Neuronal stem cell (in vitro differentiated cells): ENCODE measurements around the gene RAB42.
"Not testable (repeated sequence)": the region's sequence is repeated elsewhere in the genome, so short reads cannot be mapped to it uniquely, and the experiment has no call there.

Experiments
- DNase-seq: peaks from one replicate; pipeline ENCODE4 v3.0.0-alpha.2; 2013; ENCODE audit warnings: low spot score
- H2AFZ ChIP-seq: one replicate; pipeline ENCODE4 v1.6.1; 2013; ENCODE audit warnings: mild to moderate bottlenecking, low read length, inconsistent platforms
- H2AK5ac ChIP-seq: 2 replicates; pipeline ENCODE4 v1.6.1; 2013; ENCODE audit warnings: low read depth, mild to moderate bottlenecking, inconsistent platforms, low read length, moderate library complexity, mixed read lengths
- H2BK120ac ChIP-seq: 2 replicates; pipeline ENCODE4 v1.6.1; 2013; ENCODE audit warnings: low read depth, mild to moderate bottlenecking, inconsistent platforms, low read length, moderate library complexity, mixed read lengths
- H2BK12ac ChIP-seq: one replicate; pipeline ENCODE4 v1.6.1; 2013; ENCODE audit warnings: low read length, inconsistent platforms
- H2BK15ac ChIP-seq: 2 replicates; pipeline ENCODE4 v1.6.1; 2013; ENCODE audit warnings: mild to moderate bottlenecking, low read length, inconsistent platforms, mixed read lengths
- H2BK5ac ChIP-seq: one replicate; pipeline ENCODE4 v1.6.1; 2013; ENCODE audit warnings: inconsistent platforms, mild to moderate bottlenecking, low read length, moderate library complexity
- H3K14ac ChIP-seq: one replicate; pipeline ENCODE4 v1.6.1; 2013; ENCODE audit warnings: low read length, inconsistent platforms
- H3K18ac ChIP-seq: 2 replicates; pipeline ENCODE4 v1.6.1; 2013; ENCODE audit warnings: low read length, inconsistent platforms
- H3K23ac ChIP-seq: 2 replicates; pipeline ENCODE4 v1.6.1; 2013; ENCODE audit warnings: low read depth, mild to moderate bottlenecking, mixed read lengths, low read length, inconsistent platforms; ENCODE audit not compliant: poor library complexity
- H3K27ac ChIP-seq: replicated peaks from 3 replicates; pipeline ENCODE4 v1.5.1; 2013; ENCODE audit warnings: low read length, inconsistent platforms
- H3K27me3 ChIP-seq, 3 experiments: 2 replicates each; pipeline ENCODE4 v1.6.1; 2013; ENCODE audit warnings: low read length in 3 of 3, mild to moderate bottlenecking in 2 of 3, inconsistent platforms in 1 of 3, low read depth in 1 of 3, mixed read lengths in 1 of 3, moderate library complexity in 1 of 3; ENCODE audit not compliant: control insufficient read depth in 3 of 3, insufficient read depth in 3 of 3
- H3K36me3 ChIP-seq, 2 donors: replicated peaks in 1 of 2; 2 replicates each; pipeline ENCODE4 v1.6.1; 2013; ENCODE audit warnings: low read length in 2 of 2; ENCODE audit not compliant: control insufficient read depth in 2 of 2, insufficient read depth in 2 of 2
- H3K4ac ChIP-seq: 2 replicates; pipeline ENCODE4 v1.6.1; 2013; ENCODE audit warnings: inconsistent platforms, mild to moderate bottlenecking, low read length, moderate library complexity
- H3K4me1 ChIP-seq, 2 donors: 1 replicate in 1 of 2; 2 replicates in 1 of 2; pipeline ENCODE4 v1.6.1; 2013; ENCODE audit warnings: low read length in 2 of 2, low read depth in 1 of 2; ENCODE audit not compliant: control insufficient read depth in 2 of 2, insufficient read depth in 1 of 2
- H3K4me2 ChIP-seq: one replicate; pipeline ENCODE4 v1.6.1; 2013; ENCODE audit warnings: mild to moderate bottlenecking, low read length, inconsistent platforms; ENCODE audit not compliant: insufficient read depth, poor library complexity, severe bottlenecking
- H3K4me3 ChIP-seq, 2 donors: 2 replicates each; pipeline ENCODE4 v1.5.1; 2013; ENCODE audit warnings: low read length in 2 of 2, mild to moderate bottlenecking in 2 of 2, inconsistent platforms in 1 of 2, moderate library complexity in 1 of 2
- H3K79me1 ChIP-seq: one replicate; pipeline ENCODE4 v1.6.1; 2013; ENCODE audit warnings: low read depth, mild to moderate bottlenecking, inconsistent platforms, low read length, moderate library complexity
- H3K9ac ChIP-seq: one replicate; pipeline ENCODE4 v1.6.1; 2013; ENCODE audit warnings: mild to moderate bottlenecking, low read depth, low read length, inconsistent platforms; ENCODE audit not compliant: poor library complexity
- H3K9me3 ChIP-seq, 2 donors: replicated peaks in 1 of 2; 2 replicates each; pipeline versions ENCODE3 to v1.6.1; 2013; ENCODE audit warnings: low read length in 2 of 2, mild to moderate bottlenecking in 2 of 2, inconsistent platforms in 1 of 2, low read depth in 1 of 2, mixed read lengths in 1 of 2, moderate library complexity in 1 of 2; ENCODE audit not compliant: control insufficient read depth in 2 of 2, insufficient read depth in 1 of 2
- H4K8ac ChIP-seq: one replicate; pipeline ENCODE4 v1.6.1; 2013; ENCODE audit warnings: low read depth, mild to moderate bottlenecking, inconsistent platforms, low read length, moderate library complexity
- H4K91ac ChIP-seq: one replicate; pipeline ENCODE4 v1.6.1; 2013; ENCODE audit warnings: low read length, low read depth, mild to moderate bottlenecking, inconsistent platforms; ENCODE audit not compliant: poor library complexity
- WGBS, 2 donors: extraction: QIAGEN DNeasy Blood & Tissue Kit; methylation state at CpG; one replicate each; pipeline ENCODE4 v1.1.7; 2013; ENCODE audit warnings: missing lambda C conversion rate in 2 of 2, mixed read lengths in 1 of 2; ENCODE audit not compliant: insufficient read length in 2 of 2, insufficient replicate concordance in 1 of 2; ENCODE audit errors: extremely low coverage in 2 of 2; 5-methylcytosine and 5-hydroxymethylcytosine counted together

The RAB42 gene

GRCh38 chr1:28586585-28587391, 5.3 kb upstream of the RAB42 start:
- H3K27ac ChIP-seq, H3K79me1 ChIP-seq, H2BK15ac ChIP-seq, H3K4me1 ChIP-seq, H3K36me3 ChIP-seq, H3K23ac ChIP-seq, H2AFZ ChIP-seq, H2BK5ac ChIP-seq, H4K8ac ChIP-seq, H3K4me2 ChIP-seq, DNase-seq, H2BK120ac ChIP-seq, H3K9me3 ChIP-seq, H4K91ac ChIP-seq, H3K4me3 ChIP-seq, H3K14ac ChIP-seq, H2AK5ac ChIP-seq, H3K18ac ChIP-seq, H3K9ac ChIP-seq, H2BK12ac ChIP-seq, H3K4ac ChIP-seq: not testable (repeated sequence)
- WGBS, 2 donors = no CpG with 5 or more reads among the region's 19 CpGs
- H3K27me3 ChIP-seq = peaks cover 0 to 13% (median 0%) of the 10 kb centered on the region in 3 experiments

- no CpG with 5 or more reads among the region's 81 CpGs for WGBS, 2 donors
Measured at GRCh38 chr1:28592321-28593071, 431 bp downstream of the RAB42 start.

GRCh38 chr1:28593988-28594356, 1.9 kb downstream of the RAB42 start:
- WGBS, 2 donors = no CpG with 5 or more reads among the region's 3 CpGs
- H4K91ac ChIP-seq, H3K4me3 ChIP-seq, H4K8ac ChIP-seq, H3K9me3 ChIP-seq, H3K9ac ChIP-seq, H2BK5ac ChIP-seq, H3K4me2 ChIP-seq, H2AFZ ChIP-seq, DNase-seq, H3K4me1 ChIP-seq, H2BK15ac ChIP-seq, H3K4ac ChIP-seq, H3K27ac ChIP-seq, H3K18ac ChIP-seq, H3K14ac ChIP-seq, H3K23ac ChIP-seq, H3K36me3 ChIP-seq, H2BK120ac ChIP-seq, H2BK12ac ChIP-seq, H3K79me1 ChIP-seq, H2AK5ac ChIP-seq: not testable (repeated sequence)
- peaks cover 0 to 11% (median 0%) of the 10 kb centered on the region in 3 experiments for H3K27me3 ChIP-seq

More at GRCh38 chr1:28592321-28593071, 431 bp downstream of the RAB42 start:
- Histone ChIP-seq H3K23ac (no peak overlapping the region), H2BK12ac (peak overlapping the region; percentile 73), H2AK5ac (peak overlapping the region; percentile 88), H3K4me3 (peak overlapping the region; percentile 33 to 83), H3K9me3 (peaks cover 0 to 2% of the 10 kb centered on the region in 2 donors), H3K79me1 (no peaks in the 10 kb centered on the region), H3K27me3 (peaks cover 0 to 11% (median 0%) of the 10 kb centered on the region in 3 experiments), H2BK5ac (peak overlapping the region; percentile 93), H3K4me2 (peak overlapping the region; percentile 83), H3K4me1 (peaks cover 2 to 4% of the 10 kb centered on the region in 2 donors), H3K27ac (no peak overlapping the region), H4K91ac (no peak overlapping the region), H3K9ac (peak overlapping the region; percentile 81), H2BK120ac (no peak overlapping the region), H2BK15ac (peak overlapping the region; percentile 75), H2AFZ (peak overlapping the region; percentile 78), H3K36me3 (no peaks in the 10 kb centered on the region), H4K8ac (peak overlapping the region; percentile 65), H3K4ac (no peak overlapping the region), H3K18ac (peak overlapping the region; percentile 94), H3K14ac (peak overlapping the region; percentile 97)
- peak; percentile 35 for DNase-seq
